Mononuclear cell (primary cell): ENCODE results near the gene PLEKHG5. TPM values are rescaled to one million over a fixed set of nuclear protein-coding genes. Genes with fewer than 3 reads are reported as not detected.

Experiments used
- H3K27me3 ChIP-seq: 2 replicates; pipeline ENCODE4 v1.6.0; 2011; ENCODE audit warnings: low read length, control low read depth; ENCODE audit not compliant: insufficient read depth
- H3K4me1 ChIP-seq: 2 replicates; pipeline ENCODE4 v1.5.1; 2011; ENCODE audit warnings: mild to moderate bottlenecking, low read length, control low read depth; ENCODE audit not compliant: insufficient read depth
- H3K4me3 ChIP-seq: 2 replicates; pipeline ENCODE4 v1.5.1; 2011; ENCODE audit warnings: mild to moderate bottlenecking, low read length, moderate library complexity
- H3K9me3 ChIP-seq: 2 replicates; pipeline ENCODE4 v1.5.1; 2011; ENCODE audit warnings: low read depth, mild to moderate bottlenecking, control low read depth, low read length
- total RNA-seq: library from RNA; depleted of rRNA; stranded (reverse); fragments of >200 nt; gene quantifications from one replicate; pipeline ENCODE4 v1.2.3, GENCODE V29; 2012

The PLEKHG5 gene
- total RNA-seq, 1 donor: 2.1 TPM

DNA sequence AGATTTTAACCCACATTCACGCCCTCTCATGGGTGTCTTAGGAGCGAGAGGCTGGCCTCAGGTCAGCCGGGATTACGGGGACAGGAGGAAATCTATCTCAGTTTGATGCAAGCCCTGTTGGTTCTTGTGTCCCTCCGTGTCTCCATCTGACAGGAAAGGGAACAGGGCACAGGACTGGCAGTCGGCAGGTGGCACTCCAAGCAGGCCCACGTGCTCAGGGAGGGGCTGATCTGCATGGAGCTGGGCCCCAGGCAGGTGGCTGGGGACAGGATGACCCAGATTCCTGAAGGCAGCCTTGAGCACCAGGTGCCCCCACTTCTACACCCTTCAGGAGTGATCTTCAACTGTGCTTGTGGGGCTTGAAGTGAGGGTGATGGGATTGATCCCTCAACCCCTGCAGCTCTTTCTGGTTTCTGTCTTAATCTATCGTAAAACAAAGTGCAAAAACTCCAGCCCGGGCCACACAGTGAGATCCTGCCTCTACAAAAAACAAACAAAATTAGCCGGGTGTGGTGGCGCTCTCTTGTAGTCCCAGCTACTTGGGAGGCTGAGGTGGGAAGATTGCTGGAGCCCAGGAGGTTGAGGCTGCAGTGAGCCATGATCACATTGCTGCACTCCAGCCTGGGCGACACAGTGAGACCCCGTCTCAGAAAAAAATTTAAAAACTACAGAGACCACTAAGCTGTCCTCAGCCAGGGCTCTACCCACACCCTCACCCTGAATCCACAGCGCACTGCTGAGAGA lies 8.3 kb downstream of the PLEKHG5 start:
- Histone ChIP-seq H3K27me3 (peaks cover 14% of the 10 kb centered on the region), H3K4me3 (no peak overlapping the region), H3K4me1 (peaks cover 5% of the 10 kb centered on the region), H3K9me3 (no peaks in the 10 kb centered on the region)

DNA sequence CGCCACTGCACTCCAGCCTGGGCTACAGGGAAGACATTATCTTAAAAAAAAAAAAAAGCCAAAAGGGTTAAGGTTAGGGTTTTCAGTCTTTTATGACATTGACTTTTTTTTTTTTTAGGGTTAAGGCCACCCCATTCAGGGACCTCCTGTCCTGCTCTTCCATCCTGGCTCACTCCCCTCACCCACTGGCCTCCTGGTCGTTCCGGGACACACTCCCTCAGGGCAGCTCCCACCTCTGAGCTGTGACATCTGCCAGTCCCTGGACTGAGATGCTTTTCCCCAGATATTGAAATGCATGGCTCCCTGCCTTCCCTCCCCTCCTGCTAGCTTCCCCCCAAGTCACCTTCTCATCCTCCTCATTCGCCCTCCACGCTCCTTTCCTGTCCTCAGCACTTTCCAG lies 9.6 kb downstream of the PLEKHG5 start:
- H3K27me3 ChIP-seq: peaks cover 14% of the 10 kb centered on the region
- H3K4me1 ChIP-seq: peaks cover 5% of the 10 kb centered on the region
- no peaks in the 10 kb centered on the region for H3K9me3 ChIP-seq
- H3K4me3 ChIP-seq: no peak overlapping the region

GRCh38 chr1:6477039-6477820 lies 14.2 kb downstream of the PLEKHG5 start:
- Histone ChIP-seq H3K9me3 (no peaks in the 10 kb centered on the region), H3K4me1 (peaks cover 4% of the 10 kb centered on the region), H3K27me3 (no peaks in the 10 kb centered on the region), H3K4me3 (no peak overlapping the region)

DNA sequence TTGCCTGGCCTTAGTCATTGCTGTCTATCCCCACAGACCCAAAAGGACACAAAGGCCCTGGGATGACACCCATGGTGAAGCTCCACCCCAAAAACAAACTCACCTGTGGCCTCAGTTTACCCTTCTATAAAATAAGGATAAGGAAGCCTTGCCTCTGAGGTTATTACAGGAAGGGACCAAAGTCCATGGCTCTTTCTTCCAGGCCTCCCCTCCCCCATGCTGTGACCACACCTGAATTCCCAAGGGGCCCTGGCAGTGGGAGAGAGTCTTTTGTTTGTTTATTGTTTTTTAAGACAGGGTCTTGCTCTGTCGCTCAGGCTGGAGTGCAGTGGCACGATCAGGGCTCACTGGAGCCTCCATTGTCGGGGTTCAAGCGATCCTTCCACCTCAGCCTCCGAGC lies 15.0 kb downstream of the PLEKHG5 start:
- H3K4me1 ChIP-seq: peaks cover 4% of the 10 kb centered on the region
- H3K27me3 ChIP-seq: no peaks in the 10 kb centered on the region
- H3K9me3 ChIP-seq: no peaks in the 10 kb centered on the region
- H3K4me3 ChIP-seq: no peak overlapping the region

DNA sequence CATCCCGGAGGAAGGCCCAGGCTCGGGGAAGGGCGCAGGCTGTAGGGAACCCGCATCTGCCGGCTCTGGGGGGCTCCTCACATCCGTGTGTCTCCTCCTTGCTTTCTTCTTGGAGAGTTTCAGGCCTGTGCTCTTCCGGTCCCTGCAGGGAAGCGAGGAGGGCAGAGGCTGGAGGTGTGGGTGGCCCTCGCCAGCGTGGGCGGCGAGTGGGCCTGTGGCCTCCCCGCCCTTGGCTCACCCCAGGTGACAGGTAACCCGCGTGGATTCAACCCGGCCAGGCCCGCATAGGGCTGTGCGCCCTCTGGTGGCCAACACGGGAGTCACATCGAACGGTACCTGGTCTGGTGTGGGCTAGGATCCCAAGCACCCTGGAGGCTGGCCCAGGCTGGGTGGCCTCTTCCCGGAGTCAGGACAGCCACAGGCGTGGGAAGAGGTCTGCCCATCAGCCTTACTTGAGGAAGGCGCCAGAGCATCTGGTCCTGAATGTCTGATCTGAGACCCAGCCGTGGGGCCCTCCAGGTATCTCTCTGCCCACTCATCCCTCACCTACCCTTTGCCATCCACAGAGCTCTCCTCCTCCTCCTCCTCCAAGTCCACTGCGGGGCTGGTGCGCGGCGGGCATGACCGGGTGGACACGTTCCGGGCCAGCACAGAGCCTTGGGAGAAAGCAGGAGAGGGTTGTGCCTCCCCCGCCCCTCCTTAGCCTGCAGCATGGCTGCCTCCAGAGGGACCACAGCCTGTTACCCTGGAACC lies 15.9 kb downstream of the PLEKHG5 start:
- Histone ChIP-seq H3K4me1 (peaks cover 4% of the 10 kb centered on the region), H3K4me3 (no peak overlapping the region), H3K9me3 (no peaks in the 10 kb centered on the region), H3K27me3 (no peaks in the 10 kb centered on the region)

- H3K9me3 ChIP-seq: no peaks in the 10 kb centered on the region
- no peaks in the 10 kb centered on the region for H3K27me3 ChIP-seq
- H3K4me3 ChIP-seq: no peak overlapping the region
- peaks cover 4% of the 10 kb centered on the region for H3K4me1 ChIP-seq
These were observed 16.6 kb downstream of the PLEKHG5 start for GRCh38 chr1:6474815-6475282.

DNA sequence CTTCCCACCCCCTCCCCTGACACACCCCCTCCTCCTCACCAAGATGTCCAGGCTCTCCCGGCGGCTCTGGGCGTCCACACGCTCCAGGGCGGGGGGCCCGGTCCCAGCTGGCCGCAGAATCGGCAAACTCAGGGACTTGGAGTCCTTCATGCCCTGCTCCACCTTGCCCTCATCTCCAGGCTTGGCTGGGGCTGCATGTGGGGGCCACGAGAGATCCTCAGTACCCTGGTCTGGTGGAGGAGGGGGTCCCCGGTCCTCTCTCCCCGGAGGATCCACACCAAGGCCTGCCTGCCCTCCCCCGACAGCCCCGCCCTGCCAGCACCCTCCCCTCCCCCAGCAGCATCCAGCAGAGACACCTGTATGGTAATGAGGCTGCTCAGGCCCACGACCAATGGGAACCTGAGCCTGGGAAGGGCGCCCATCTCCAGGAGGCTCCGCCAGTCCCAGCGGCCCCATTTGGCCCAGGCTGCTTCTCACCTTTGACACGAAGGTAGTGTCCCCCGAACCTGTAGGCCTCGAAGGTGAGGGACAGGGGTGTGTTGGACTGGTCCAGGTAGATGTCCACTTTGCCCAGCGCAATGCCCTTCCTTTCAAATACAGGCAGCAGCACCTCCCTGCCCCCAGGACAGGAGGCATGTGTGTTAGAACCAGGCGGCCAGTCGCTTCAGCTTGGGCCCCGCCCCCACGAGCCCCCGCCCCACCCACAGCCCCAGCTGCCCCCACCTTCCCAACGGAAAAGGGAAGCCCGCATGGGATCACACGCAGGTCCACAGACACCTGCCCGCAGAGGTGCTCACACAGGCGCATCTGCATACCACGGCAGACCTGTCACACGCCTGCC lies 17.3 kb downstream of the PLEKHG5 start:
- Histone ChIP-seq H3K27me3 (no peaks in the 10 kb centered on the region), H3K4me3 (no peak overlapping the region), H3K9me3 (no peaks in the 10 kb centered on the region), H3K4me1 (peaks cover 4% of the 10 kb centered on the region)

DNA sequence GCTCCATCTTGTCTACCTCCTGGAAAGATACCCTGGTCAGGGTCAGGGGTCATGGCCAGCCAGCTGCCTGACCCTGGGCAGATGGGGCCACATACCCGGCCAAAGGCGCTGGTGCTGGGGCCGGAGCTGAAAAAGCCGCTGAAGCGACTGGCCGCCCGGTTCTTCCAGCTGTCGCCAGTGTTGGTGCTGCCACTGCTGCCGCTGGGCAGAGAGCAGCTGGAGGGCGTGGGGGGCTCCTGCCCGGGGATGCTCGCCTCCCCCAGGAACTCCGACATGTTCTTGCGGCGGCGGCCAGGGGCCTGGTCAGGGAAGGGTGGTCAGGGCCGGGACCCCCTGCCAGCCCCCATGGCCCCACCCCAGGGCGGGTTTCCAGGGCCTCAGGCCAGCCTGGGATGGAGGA lies 18.3 kb downstream of the PLEKHG5 start:
- H3K4me3 ChIP-seq: no peak overlapping the region
- H3K4me1 ChIP-seq: peaks cover 4% of the 10 kb centered on the region
- H3K27me3 ChIP-seq: no peaks in the 10 kb centered on the region
- no peaks in the 10 kb centered on the region for H3K9me3 ChIP-seq

DNA sequence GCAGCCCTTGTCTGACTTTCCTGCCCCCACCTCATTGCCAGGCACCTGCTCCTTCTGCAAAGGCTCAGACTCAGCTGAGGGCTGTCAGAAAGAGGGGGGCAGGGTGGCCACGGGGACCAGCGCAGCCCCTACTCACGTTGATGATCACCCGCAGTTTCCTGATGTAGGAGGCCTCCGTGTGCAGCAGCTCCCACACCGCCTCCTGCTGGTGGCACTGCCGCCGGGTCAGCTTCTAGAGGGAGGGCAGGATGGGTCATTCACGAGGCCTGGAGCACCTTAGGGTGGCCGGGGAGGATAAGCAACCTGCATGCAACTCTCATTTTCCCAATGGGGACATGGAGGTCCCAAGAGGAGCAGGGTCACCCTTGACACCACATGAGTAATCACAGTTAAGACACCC lies 19.1 kb downstream of the PLEKHG5 start:
- Histone ChIP-seq H3K27me3 (no peaks in the 10 kb centered on the region), H3K4me3 (no peak overlapping the region), H3K4me1 (peaks cover 4% of the 10 kb centered on the region), H3K9me3 (no peaks in the 10 kb centered on the region)

DNA sequence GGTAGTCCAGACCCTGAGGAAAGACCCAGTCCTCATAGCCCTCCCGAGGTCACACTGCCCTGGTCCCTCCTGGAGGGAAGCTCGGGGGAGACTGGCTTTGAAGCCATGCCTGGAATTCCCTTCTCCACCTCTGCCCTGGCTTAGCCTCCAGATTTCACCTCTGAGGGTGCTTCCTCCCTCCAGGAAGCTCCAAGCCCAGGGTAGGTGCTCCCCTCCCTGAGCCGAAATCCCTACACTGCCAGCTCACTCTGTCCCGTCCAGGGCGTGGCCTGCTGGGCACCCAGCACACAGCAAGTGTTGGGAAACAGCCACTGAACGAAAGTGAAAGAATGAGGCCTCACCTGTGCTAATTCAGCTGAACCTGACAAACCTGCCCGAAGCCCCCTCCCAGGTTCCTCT lies 19.5 kb downstream of the PLEKHG5 start:
- H3K4me3 ChIP-seq: no peak overlapping the region
- H3K4me1 ChIP-seq: peaks cover 4% of the 10 kb centered on the region
- H3K9me3 ChIP-seq: no peaks in the 10 kb centered on the region
- no peaks in the 10 kb centered on the region for H3K27me3 ChIP-seq

GRCh38 chr1:6471086-6471969 lies 20.1 kb downstream of the PLEKHG5 start:
- Histone ChIP-seq H3K9me3 (no peaks in the 10 kb centered on the region), H3K27me3 (no peaks in the 10 kb centered on the region), H3K4me3 (no peak overlapping the region), H3K4me1 (peaks cover 4% of the 10 kb centered on the region)

DNA sequence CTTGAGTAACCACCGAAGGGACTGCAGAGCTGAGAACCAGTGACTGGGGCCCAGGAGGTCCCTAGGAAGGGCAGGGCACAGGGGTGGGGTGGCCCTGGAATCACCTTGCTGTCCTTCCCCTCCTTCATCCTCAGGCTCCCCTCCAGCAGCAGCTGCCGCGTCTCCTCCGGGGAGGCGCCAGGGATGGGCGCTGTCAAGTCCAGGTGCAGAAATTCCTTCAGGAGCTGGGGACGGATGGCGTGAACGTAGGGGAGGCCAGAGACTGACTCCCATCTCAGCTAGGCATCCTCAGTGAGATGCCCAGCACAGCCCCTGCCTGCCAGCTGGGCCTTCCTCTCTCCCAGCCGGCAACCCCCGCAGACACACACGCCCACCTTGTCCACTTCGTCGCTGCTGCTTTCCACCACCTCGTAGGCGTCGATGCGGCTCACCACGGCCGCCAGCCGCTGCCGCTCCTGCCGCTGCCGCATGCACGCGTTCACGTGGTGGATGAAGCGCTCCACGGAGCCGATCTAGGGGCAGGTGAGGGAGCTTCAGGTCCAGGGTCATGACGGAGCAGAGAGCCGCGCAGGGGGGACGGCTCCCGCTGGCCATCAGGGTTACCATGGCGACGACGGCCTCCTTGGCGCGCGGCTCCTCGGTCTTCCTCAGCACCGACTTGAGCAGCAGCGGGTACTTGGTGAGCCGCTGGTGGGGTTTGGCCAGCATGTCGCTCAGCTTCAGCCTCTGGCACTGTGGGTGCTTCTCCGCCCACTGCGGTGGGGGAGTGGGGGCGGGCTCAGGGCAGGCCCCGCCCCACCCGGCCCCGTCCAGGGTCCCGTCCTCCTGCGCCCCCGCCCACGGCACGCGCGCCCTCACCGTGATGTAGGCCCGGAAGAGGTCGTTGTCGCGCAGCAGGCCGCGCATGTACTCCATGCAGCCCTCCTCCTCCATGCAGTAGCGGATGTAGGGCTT lies 21.1 kb downstream of the PLEKHG5 start:
- H3K4me1 ChIP-seq: peaks cover 2% of the 10 kb centered on the region
- no peaks in the 10 kb centered on the region for H3K27me3 ChIP-seq

More for the DNA sequence above, 21.1 kb downstream of the PLEKHG5 start:
- no peaks in the 10 kb centered on the region for H3K9me3 ChIP-seq
- no peak overlapping the region for H3K4me3 ChIP-seq
